Neural progenitor cell (in vitro differentiated cells): ENCODE data around the gene PRSS12. TPM values are rescaled to one million over a fixed set of nuclear protein-coding genes. Genes with fewer than 3 reads are reported as not detected.

Source experiments
- DNase-seq: peaks from one replicate; pipeline ENCODE4 v3.0.0-alpha.2; 2016; ENCODE audit warnings: low spot score
- H2AFZ ChIP-seq: fragments of 200-600 bp; sonication (generic); replicated peaks from 2 replicates; pipeline ENCODE4 v1.6.1; 2016; ENCODE audit warnings: antibody characterized with exemption
- H3F3A ChIP-seq: fragments of 200-600 bp; sonication (generic); 2 replicates; pipeline ENCODE4 v1.6.1; 2016; ENCODE audit warnings: antibody characterized with exemption, low read depth
- H3K27ac ChIP-seq: fragments of 200-600 bp; sonication (generic); 2 replicates; pipeline ENCODE4 v1.5.1; 2016; ENCODE audit warnings: mild to moderate bottlenecking
- H3K27me3 ChIP-seq: fragments of 200-600 bp; sonication (generic); 2 replicates; pipeline ENCODE4 v1.6.1; 2016; ENCODE audit warnings: mild to moderate bottlenecking, moderate library complexity
- H3K36me3 ChIP-seq: fragments of 200-600 bp; sonication (generic); 2 replicates; pipeline ENCODE4 v1.5.1; 2016
- H3K4me1 ChIP-seq: fragments of 200-600 bp; sonication (generic); 2 replicates; pipeline ENCODE4 v1.6.1; 2016; ENCODE audit warnings: mixed run types
- H3K4me2 ChIP-seq: fragments of 200-600 bp; sonication (generic); 2 replicates; pipeline ENCODE4 v1.6.1; 2016
- H3K4me3 ChIP-seq: fragments of 200-600 bp; sonication (generic); 2 replicates; pipeline ENCODE4 v1.5.1; 2016
- H3K79me2 ChIP-seq: fragments of 200-600 bp; sonication (generic); 2 replicates; pipeline ENCODE4 v1.6.1; 2016; ENCODE audit warnings: low read depth
- H3K9ac ChIP-seq: fragments of 200-600 bp; sonication (generic); 2 replicates; pipeline ENCODE4 v1.6.1; 2016
- H3K9me3 ChIP-seq: fragments of 200-600 bp; sonication (generic); 2 replicates; pipeline ENCODE4 v1.5.1; 2016; ENCODE audit warnings: low read depth
- H4K20me1 ChIP-seq: fragments of 200-600 bp; sonication (generic); 2 replicates; pipeline ENCODE4 v1.6.1; 2016; ENCODE audit warnings: low read depth
- H3K27ac Mint-ChIP-seq: 3 replicates; pipeline ENCODE4 v1.8.0; 2021; ENCODE audit warnings: mixed read lengths
- H3K27me3 Mint-ChIP-seq: 2 replicates; pipeline ENCODE4 v1.8.0; 2022; ENCODE audit warnings: low read depth, mild to moderate bottlenecking, inconsistent platforms, moderate library complexity, mixed read lengths; ENCODE audit not compliant: insufficient read depth
- H3K36me3 Mint-ChIP-seq: 3 replicates; pipeline ENCODE4 v1.8.0; 2021; ENCODE audit warnings: mixed read lengths
- H3K4me1 Mint-ChIP-seq: 3 replicates; pipeline ENCODE4 v1.8.0; 2021; ENCODE audit warnings: mixed read lengths
- H3K4me3 Mint-ChIP-seq: 3 replicates; pipeline ENCODE4 v1.8.0; 2021; ENCODE audit warnings: mild to moderate bottlenecking, moderate library complexity, mixed read lengths
- H3K9me3 Mint-ChIP-seq: 3 replicates; pipeline ENCODE4 v1.8.0; 2020; ENCODE audit warnings: mixed read lengths
- EZH2 ChIP-seq: fragments of 200-600 bp; sonication (generic); IDR thresholded peaks from 2 replicates; pipeline ENCODE4 v1.6.1; 2017; ENCODE audit warnings: antibody characterized with exemption, mild to moderate bottlenecking, moderate library complexity
- EZH2phosphoT487 ChIP-seq: fragments of 200-600 bp; sonication (generic); IDR thresholded peaks from 2 replicates; pipeline ENCODE4 v1.6.1; 2017; ENCODE audit warnings: antibody characterized with exemption
- total RNA-seq: library from RNA; depleted of rRNA; stranded (reverse); fragments of >200 nt; gene quantifications from 2 replicates; pipeline ENCODE4 v1.2.3, GENCODE V29; 2015; ENCODE audit warnings: low replicate concordance
- TF ChIP-seq, protein P1 (sequence below): fragments of 200-600 bp; sonication (generic); IDR thresholded peaks from 2 replicates; pipeline ENCODE4 v1.5.1; 2017; ENCODE audit warnings: antibody characterized with exemption, mild to moderate bottlenecking

The PRSS12 gene
- total RNA-seq, 1 donor from 2014 or later = 1.9 TPM

DNA sequence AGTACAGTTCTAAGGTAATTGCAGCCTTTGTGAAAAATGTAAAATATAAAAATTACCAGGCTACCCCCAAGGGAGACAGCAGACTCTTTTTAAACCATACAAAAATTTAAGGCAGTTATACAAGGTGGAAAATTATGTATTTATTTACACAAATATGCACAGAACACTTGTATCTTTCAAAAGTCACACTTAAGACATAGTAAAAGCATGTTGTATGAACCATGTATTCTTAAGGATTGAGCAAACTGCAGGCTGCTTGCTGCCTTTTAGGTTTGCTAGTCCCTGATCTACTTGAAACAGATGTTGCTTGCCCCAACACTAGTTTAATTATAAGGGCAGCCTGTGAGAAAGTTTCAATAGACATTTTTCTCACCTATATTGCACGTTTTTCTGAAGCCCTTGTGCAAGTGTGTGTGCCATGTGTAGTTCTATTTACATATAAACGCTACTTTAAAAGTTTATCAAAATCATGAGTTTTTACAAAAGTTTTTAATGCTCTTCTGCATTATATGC is 72.8 kb downstream of the PRSS12 start:
- H3K27ac Mint-ChIP-seq = no peak overlapping the region
- H3K4me1 Mint-ChIP-seq = peaks cover 24% of the 10 kb centered on the region

DNA sequence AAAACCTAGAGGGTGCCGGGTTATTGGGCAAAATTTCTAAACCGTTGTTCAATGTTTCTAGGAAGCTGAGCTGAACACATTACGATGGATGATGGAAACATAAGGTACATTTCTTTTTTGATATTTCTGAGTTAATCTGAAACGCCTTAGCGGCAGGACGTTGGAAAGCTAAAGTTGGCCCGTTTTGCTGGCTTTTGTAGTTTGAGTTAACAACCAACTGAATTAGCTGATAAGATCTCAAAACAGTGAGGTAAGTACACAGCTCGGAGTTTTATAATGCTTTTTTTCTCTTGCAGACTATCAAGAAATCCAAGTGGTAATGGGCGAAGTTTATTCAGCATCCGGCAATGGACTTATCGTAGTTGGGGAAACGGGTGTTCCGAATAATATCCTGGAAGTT is 73.5 kb downstream of the PRSS12 start:
- H3K4me2 ChIP-seq = peak overlapping the region; percentile 84
- H3K4me1 Mint-ChIP-seq = peaks cover 24% of the 10 kb centered on the region
- peaks cover 2% of the 10 kb centered on the region for H3K27me3 Mint-ChIP-seq
- no peaks in the 10 kb centered on the region for H3K9me3 ChIP-seq
- no peaks in the 10 kb centered on the region for H3K36me3 ChIP-seq
- no peak overlapping the region for H3K27ac ChIP-seq
- H3K9ac ChIP-seq = peak overlapping the region; percentile 59
- no peak overlapping the region for H3K27ac Mint-ChIP-seq
- H3F3A ChIP-seq = peaks cover 38% of the 10 kb centered on the region
- peaks cover 18% of the 10 kb centered on the region for H3K79me2 ChIP-seq
- peak overlapping the region; percentile 73 for H3K4me3 ChIP-seq
- H3K4me3 Mint-ChIP-seq = peak overlapping the region; percentile 94
- H3K4me1 ChIP-seq = peaks cover 17% of the 10 kb centered on the region
- TF ChIP-seq, protein P1, sequence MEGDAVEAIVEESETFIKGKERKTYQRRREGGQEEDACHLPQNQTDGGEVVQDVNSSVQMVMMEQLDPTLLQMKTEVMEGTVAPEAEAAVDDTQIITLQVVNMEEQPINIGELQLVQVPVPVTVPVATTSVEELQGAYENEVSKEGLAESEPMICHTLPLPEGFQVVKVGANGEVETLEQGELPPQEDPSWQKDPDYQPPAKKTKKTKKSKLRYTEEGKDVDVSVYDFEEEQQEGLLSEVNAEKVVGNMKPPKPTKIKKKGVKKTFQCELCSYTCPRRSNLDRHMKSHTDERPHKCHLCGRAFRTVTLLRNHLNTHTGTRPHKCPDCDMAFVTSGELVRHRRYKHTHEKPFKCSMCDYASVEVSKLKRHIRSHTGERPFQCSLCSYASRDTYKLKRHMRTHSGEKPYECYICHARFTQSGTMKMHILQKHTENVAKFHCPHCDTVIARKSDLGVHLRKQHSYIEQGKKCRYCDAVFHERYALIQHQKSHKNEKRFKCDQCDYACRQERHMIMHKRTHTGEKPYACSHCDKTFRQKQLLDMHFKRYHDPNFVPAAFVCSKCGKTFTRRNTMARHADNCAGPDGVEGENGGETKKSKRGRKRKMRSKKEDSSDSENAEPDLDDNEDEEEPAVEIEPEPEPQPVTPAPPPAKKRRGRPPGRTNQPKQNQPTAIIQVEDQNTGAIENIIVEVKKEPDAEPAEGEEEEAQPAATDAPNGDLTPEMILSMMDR = no peak
- TF ChIP-seq EZH2phosphoT487 (no peak), EZH2 (no peak)
- no peaks in the 10 kb centered on the region for H3K36me3 Mint-ChIP-seq
- no peak overlapping the region for H2AFZ ChIP-seq
- H3K27me3 ChIP-seq = no peaks in the 10 kb centered on the region
- H4K20me1 ChIP-seq = peaks cover 13% of the 10 kb centered on the region
- H3K9me3 Mint-ChIP-seq = no peaks in the 10 kb centered on the region
- no peak for DNase-seq

More for the DNA sequence above, 72.8 kb downstream of the PRSS12 start:
- Histone ChIP-seq H3K27ac (no peak overlapping the region), H4K20me1 (peaks cover 13% of the 10 kb centered on the region), H3K27me3 (no peaks in the 10 kb centered on the region), H3F3A (peaks cover 38% of the 10 kb centered on the region), H3K9ac (no peak overlapping the region), H3K4me3 (peak overlapping the region; percentile 73), H3K9me3 (no peaks in the 10 kb centered on the region), H3K36me3 (no peaks in the 10 kb centered on the region), H3K4me1 (peaks cover 17% of the 10 kb centered on the region), H3K4me2 (peak overlapping the region; percentile 84), H2AFZ (no peak overlapping the region), H3K79me2 (peaks cover 18% of the 10 kb centered on the region)
- Mint-ChIP-seq H3K27me3 (peaks cover 2% of the 10 kb centered on the region), H3K36me3 (no peaks in the 10 kb centered on the region), H3K4me3 (peak overlapping the region; percentile 94), H3K9me3 (no peaks in the 10 kb centered on the region)
- no peak for TF ChIP-seq EZH2
- TF ChIP-seq EZH2phosphoT487 = no peak
- TF ChIP-seq, protein P1 = no peak
- no peak for DNase-seq

DNA sequence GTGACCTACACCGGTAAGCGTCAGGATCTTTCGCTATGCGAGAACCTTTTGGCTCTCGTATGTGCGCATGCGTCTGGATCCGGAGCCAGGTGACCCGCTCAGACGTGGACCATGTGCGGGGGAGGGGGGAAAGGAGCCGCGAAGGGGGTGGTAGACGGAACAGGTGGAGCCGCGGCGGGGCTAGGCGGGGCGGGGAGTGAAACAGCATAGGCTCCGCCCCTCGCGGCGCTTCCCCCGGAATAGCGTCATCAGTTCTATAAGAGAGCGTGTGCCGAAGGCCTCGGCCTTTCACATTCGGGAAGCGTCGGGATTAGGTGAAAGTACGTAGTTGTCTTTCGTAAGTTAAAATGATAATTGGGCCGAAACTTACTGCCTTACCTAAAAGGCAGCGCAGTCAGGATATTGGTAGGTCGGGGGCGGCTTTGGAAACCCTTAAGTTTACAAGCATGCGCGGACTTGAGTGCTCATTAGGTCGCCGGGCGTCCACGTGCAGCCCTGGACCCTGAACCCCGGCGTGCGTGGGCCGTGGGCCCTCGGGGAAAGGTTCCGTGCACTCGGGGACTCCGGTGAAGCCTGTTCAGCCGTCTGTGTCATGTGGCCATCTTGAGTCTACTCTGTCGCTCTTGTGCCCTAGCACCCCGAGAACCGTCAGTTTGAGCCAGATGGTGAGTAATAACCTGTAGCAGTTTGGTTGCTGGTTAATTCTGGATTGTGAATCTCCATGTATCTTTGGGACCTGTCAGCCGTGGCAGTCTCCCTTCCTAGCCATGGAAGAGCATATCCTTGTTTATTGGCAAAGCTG is 74.1 kb downstream of the PRSS12 start:
- peaks cover 18% of the 10 kb centered on the region for H3K79me2 ChIP-seq
- H3F3A ChIP-seq = peaks cover 38% of the 10 kb centered on the region
- H3K9me3 ChIP-seq = no peaks in the 10 kb centered on the region
- peak; percentile 94 for DNase-seq
- H3K27ac Mint-ChIP-seq = peak overlapping the region; percentile 80
- peak overlapping the region; percentile 84 for H3K4me2 ChIP-seq
- no peaks in the 10 kb centered on the region for H3K9me3 Mint-ChIP-seq
- H3K27me3 ChIP-seq = no peaks in the 10 kb centered on the region
- H3K27me3 Mint-ChIP-seq = peaks cover 2% of the 10 kb centered on the region
- no peaks in the 10 kb centered on the region for H3K36me3 Mint-ChIP-seq
- H4K20me1 ChIP-seq = peaks cover 13% of the 10 kb centered on the region
- peaks cover 24% of the 10 kb centered on the region for H3K4me1 Mint-ChIP-seq
- H3K4me3 ChIP-seq = peak overlapping the region; percentile 73
- peaks cover 17% of the 10 kb centered on the region for H3K4me1 ChIP-seq
- H2AFZ ChIP-seq = peak overlapping the region; percentile 67
- H3K9ac ChIP-seq = peak overlapping the region; percentile 59
- H3K27ac ChIP-seq = no peak overlapping the region
- H3K36me3 ChIP-seq = no peaks in the 10 kb centered on the region
- TF ChIP-seq EZH2 = no peak
- TF ChIP-seq, protein P1 = no peak
- no peak for TF ChIP-seq EZH2phosphoT487
- H3K4me3 Mint-ChIP-seq = peak overlapping the region; percentile 94
